Caco-2 (cell line): ENCODE results near the gene SUN1. TPM values are rescaled to one million over a fixed set of nuclear protein-coding genes. Genes with fewer than 3 reads are reported as not detected.

Source experiments
- BruUV-seq: library from RNA; stranded (reverse); fragments of 400-500 nt; replicated peaks from 2 replicates; lab custom pipeline; 2021; lab: Mats Ljungman, UMichigan
- CTCF ChIA-PET: fragments of 300-600 bp; sonication (Branson Sonifier 250); formaldehyde crosslinking; loops from one replicate; lab custom pipeline; 2022; ENCODE audit warnings: antibody characterized with exemption; lab: Charles Lee
- POLR2A ChIA-PET: fragments of 300-600 bp; sonication (Branson Sonifier 250); formaldehyde crosslinking; loops from one replicate; lab custom pipeline; 2022; ENCODE audit warnings: antibody characterized with exemption; lab: Charles Lee
- DNase-seq, 2 experiments: peaks; one replicate each; pipeline versions ENCODE4 v3.0.0 to v3.0.0-alpha.2; 2020 to 2022
- H3K27me3 ChIP-seq: replicated peaks from 2 replicates; pipeline ENCODE4 v1.6.0; 2011; ENCODE audit warnings: low read length; ENCODE audit not compliant: control insufficient read depth, insufficient read depth
- H3K36me3 ChIP-seq: 2 replicates; pipeline ENCODE4 v1.5.1; 2011; ENCODE audit warnings: low read length; ENCODE audit not compliant: control insufficient read depth, insufficient read depth
- H3K4me1 ChIP-seq: fragments of 250-450 bp; sonication (Bioruptor Pico); 2 replicates; pipeline ENCODE4 v1.5.1; 2020; ENCODE audit warnings: mild to moderate bottlenecking
- H3K4me3 ChIP-seq: 2 replicates; pipeline ENCODE4 v1.5.1; 2011; ENCODE audit warnings: low read depth, mild to moderate bottlenecking, control low read depth, low read length
- H3K9me3 ChIP-seq: fragments of 250-450 bp; sonication (Bioruptor Pico); 2 replicates; pipeline ENCODE4 v1.5.1; 2020; ENCODE audit warnings: mild to moderate bottlenecking, moderate library complexity
- H3K27ac Mint-ChIP-seq: one replicate; pipeline ENCODE4 v1.8.0; 2022; ENCODE audit warnings: mixed read lengths; ENCODE audit not compliant: unreplicated experiment
- H3K27me3 Mint-ChIP-seq: one replicate; pipeline ENCODE4 v1.8.0; 2022; ENCODE audit warnings: mixed read lengths; ENCODE audit not compliant: insufficient read depth, unreplicated experiment
- H3K36me3 Mint-ChIP-seq: one replicate; pipeline ENCODE4 v1.8.0; 2022; ENCODE audit warnings: mild to moderate bottlenecking, mixed read lengths; ENCODE audit not compliant: insufficient read depth, unreplicated experiment
- H3K4me1 Mint-ChIP-seq: one replicate; pipeline ENCODE4 v1.8.0; 2022; ENCODE audit warnings: low read depth, mixed read lengths; ENCODE audit not compliant: unreplicated experiment
- H3K4me3 Mint-ChIP-seq: one replicate; pipeline ENCODE4 v1.8.0; 2022; ENCODE audit warnings: mild to moderate bottlenecking, moderate library complexity, mixed read lengths; ENCODE audit not compliant: unreplicated experiment
- H3K9me3 Mint-ChIP-seq: one replicate; pipeline ENCODE4 v1.8.0; 2022; ENCODE audit warnings: mixed read lengths; ENCODE audit not compliant: unreplicated experiment
- CTCF ChIP-seq, 2 experiments: fragments of 200-600 bp in 1 of 2; IDR thresholded peaks; 1 replicate in 1 of 2; 2 replicates in 1 of 2; pipeline versions ENCODE4 v1.5.1 to v1.8.0; 2011 to 2022; ENCODE audit warnings: antibody characterized with exemption in 1 of 2, control low read depth in 1 of 2, inconsistent platforms in 1 of 2, low read depth in 1 of 2, low read length in 1 of 2, mild to moderate bottlenecking in 1 of 2, moderate library complexity in 1 of 2; ENCODE audit not compliant: insufficient read depth in 1 of 2, severe bottlenecking in 1 of 2, unreplicated experiment in 1 of 2
- intact Hi-C: fragments of 100-400 bp; cut with micrococcal nuclease; formaldehyde crosslinking; loops from one replicate; pipeline ENCODE4 v1.10.0; 2022; ENCODE audit not compliant: unreplicated experiment
- total RNA-seq: library from RNA; stranded (reverse); gene quantifications from 2 replicates; pipeline ENCODE4 v1.2.3, GENCODE V29; 2022

The SUN1 gene
- total RNA-seq, 1 experiment from 2014 or later, result 146 TPM

GRCh38 chr7:914521-915194, 82.4 kb downstream of the SUN1 start:
- H3K4me3 Mint-ChIP-seq, result no peak overlapping the region
- DNase-seq, result no peak
- no peak for TF ChIP-seq CTCF (IDR thresholded peaks at IDR 0.05; ENCODE audit: insufficient read depth in 1 of 2, low read depth in 1 of 2, low read length in 1 of 2, severe bottlenecking in 1 of 2, unreplicated experiment in 1 of 2)
- H3K27me3 ChIP-seq, result no peaks in the 10 kb centered on the region
- intact Hi-C loops, result loop anchor here (5.0 kb wide), 1 partner anchor 33 kb away; no protein-coding TSS in a partner anchor
- no peaks in the 10 kb centered on the region for H3K9me3 ChIP-seq
- H3K4me3 ChIP-seq, result no peak overlapping the region
- no TSS peak for BruUV-seq
- peaks cover 24% of the 10 kb centered on the region for H3K36me3 Mint-ChIP-seq
- H3K27me3 Mint-ChIP-seq, result no peaks in the 10 kb centered on the region
- H3K4me1 ChIP-seq, result no peaks in the 10 kb centered on the region
- H3K9me3 Mint-ChIP-seq, result no peaks in the 10 kb centered on the region
- ChIA-PET POLR2A (no interaction called here), CTCF (no interaction called here)
- H3K36me3 ChIP-seq, result no peaks in the 10 kb centered on the region; the same call in 1 of the 2 replicates
- no peak overlapping the region for H3K27ac Mint-ChIP-seq
- peaks cover 6% of the 10 kb centered on the region for H3K4me1 Mint-ChIP-seq

- Mint-ChIP-seq H3K27me3 (no peaks in the 10 kb centered on the region), H3K27ac (no peak overlapping the region), H3K9me3 (no peaks in the 10 kb centered on the region), H3K36me3 (peaks cover 26% of the 10 kb centered on the region), H3K4me3 (no peak overlapping the region), H3K4me1 (peaks cover 6% of the 10 kb centered on the region)
- CTCF ChIA-PET, result no interaction called here
- H3K36me3 ChIP-seq, result no peaks in the 10 kb centered on the region; the same call in 1 of the 2 replicates
- intact Hi-C loops, result no loop called here
- no peaks in the 10 kb centered on the region for H3K27me3 ChIP-seq
- H3K9me3 ChIP-seq, result no peaks in the 10 kb centered on the region
- POLR2A ChIA-PET, result no interaction called here
- H3K4me3 ChIP-seq, result no peak overlapping the region
- no TSS peak for BruUV-seq
- DNase-seq, result no peak
- no peaks in the 10 kb centered on the region for H3K4me1 ChIP-seq
- TF ChIP-seq CTCF (IDR thresholded peaks at IDR 0.05; ENCODE audit: insufficient read depth in 1 of 2, low read depth in 1 of 2, low read length in 1 of 2, severe bottlenecking in 1 of 2, unreplicated experiment in 1 of 2), result no peak
These were observed 83.3 kb downstream of the SUN1 start for GRCh38 chr7:915291-916218.

- ChIA-PET CTCF (no interaction called here), POLR2A (no interaction called here)
- Mint-ChIP-seq H3K9me3 (no peaks in the 10 kb centered on the region), H3K27me3 (no peaks in the 10 kb centered on the region), H3K27ac (no peak overlapping the region), H3K36me3 (peaks cover 34% of the 10 kb centered on the region), H3K4me3 (no peak overlapping the region), H3K4me1 (peaks cover 6% of the 10 kb centered on the region)
- H3K36me3 ChIP-seq, result no peaks in the 10 kb centered on the region; the same call in 1 of the 2 replicates
- no peak overlapping the region for H3K4me3 ChIP-seq
- no peak for TF ChIP-seq CTCF (IDR thresholded peaks at IDR 0.05; ENCODE audit: insufficient read depth in 1 of 2, low read depth in 1 of 2, low read length in 1 of 2, severe bottlenecking in 1 of 2, unreplicated experiment in 1 of 2)
- no TSS peak for BruUV-seq
- no peaks in the 10 kb centered on the region for H3K9me3 ChIP-seq
- no peaks in the 10 kb centered on the region for H3K4me1 ChIP-seq
- DNase-seq, result no peak
- intact Hi-C loops, result no loop called here
- H3K27me3 ChIP-seq, result no peaks in the 10 kb centered on the region
These were observed 84.1 kb downstream of the SUN1 start for GRCh38 chr7:916291-916941.
